ENCODE results near the gene C2CD4C. TPM values are rescaled to one million over a fixed set of nuclear protein-coding genes. Genes with fewer than 3 reads are reported as not detected.
"Not testable (repeated sequence)": the region's sequence is repeated elsewhere in the genome, so short reads cannot be mapped to it uniquely, and the experiment has no call there.

The C2CD4C gene
- total and polyA plus RNA-seq, 2 of the 13 experiments (the other 11 are each of a cell fraction or from before 2014, with no cell fraction given), result not detected

GRCh38 chr19:450912-451481 lies 42.0 kb upstream of the C2CD4C start:
- BruUV-seq (replicated peaks); FAIRE-seq; intact Hi-C loops (cut with micrococcal nuclease; ENCODE audit: unreplicated experiment): not testable (repeated sequence)

GRCh38 chr19:449916-450315 lies 41.0 kb upstream of the C2CD4C start:
- DNase-seq (ENCODE audit: low spot score) (no peak), ATAC-seq (no peak), FAIRE-seq (no peak)
- no peak overlapping the region for H2AFZ ChIP-seq (ENCODE audit: low read length)
- H3K9ac ChIP-seq (ENCODE audit: insufficient read depth, low read depth, low read length), result no peak overlapping the region
- H3K4me3 ChIP-seq (replicated peaks in 1 of 3; ENCODE audit: insufficient read depth in 1 of 3, low read depth in 2 of 3, low read length in 3 of 3), result no peak overlapping the region
- in situ Hi-C loops (cut with HindIII; ENCODE audit: extremely low pct_ligation_motif_present, low pct_unique_long_range_greater_than_20kb), result no loop called here
- H3K4me1 ChIP-seq (ENCODE audit: insufficient read depth, low read length), result no peaks in the 10 kb centered on the region
- no peaks in the 10 kb centered on the region for H3K9me3 ChIP-seq (ENCODE audit: low read length)
- ChIA-PET POLR2A (no interaction called here), CTCF (ENCODE audit: low intra/inter-chr PET ratio, low total read pairs) (no interaction called here)
- H3K27me3 ChIP-seq (ENCODE audit: control insufficient read depth in 1 of 2, insufficient read depth in 2 of 2, low read length in 2 of 2), result no peaks in the 10 kb centered on the region
- 94% methylated on average over 12 of the region's 20 CpGs for WGBS (ENCODE audit: low lambda C conversion rate)
- intact Hi-C loops (cut with micrococcal nuclease; ENCODE audit: unreplicated experiment), result no loop called here
- no TSS peak for BruUV-seq (replicated peaks)
- H3K36me3 ChIP-seq (replicated peaks in 1 of 2; ENCODE audit: control insufficient read depth in 1 of 2, insufficient read depth in 2 of 2, low read length in 2 of 2), result no peaks in the 10 kb centered on the region
- no peak for TF ChIP-seq MTA1 (CRISPR knock-in tag; IDR thresholded peaks at IDR 0.05; ENCODE audit: borderline replicate concordance)
- no peak for TF ChIP-seq MTA3 (CRISPR knock-in tag; IDR thresholded peaks at IDR 0.05)
- no peak for TF ChIP-seq KLF13 (CRISPR knock-in tag; IDR thresholded peaks at IDR 0.05)
- no peak for TF ChIP-seq ZNF564 (CRISPR knock-in tag; IDR thresholded peaks at IDR 0.05)
- no peak for TF ChIP-seq REL (CRISPR knock-in tag; conservative IDR thresholded peaks at IDR 0.05)
- TF ChIP-seq NR2F6 (IDR thresholded peaks at IDR 0.05), result no peak
- no peak for TF ChIP-seq NR2F6 (CRISPR knock-in tag; IDR thresholded peaks at IDR 0.05)
- no peak for TF ChIP-seq ZBTB8A (CRISPR knock-in tag; IDR thresholded peaks at IDR 0.05; ENCODE audit: borderline replicate concordance, low read depth)
- no peak for TF ChIP-seq ZNF597 (CRISPR knock-in tag; IDR thresholded peaks at IDR 0.05)
- no peak for TF ChIP-seq NONO (IDR thresholded peaks at IDR 0.05)
- no peak for TF ChIP-seq NONO (CRISPR knock-in tag; conservative IDR thresholded peaks at IDR 0.05)
- no peaks in the 10 kb centered on the region for H3K79me2 ChIP-seq (ENCODE audit: insufficient read depth, low read length)
- H4K20me1 ChIP-seq (ENCODE audit: insufficient read depth, low read length), result peaks cover 12% of the 10 kb centered on the region; the same call in 1 of the 2 replicates
- no peak overlapping the region for H3K27ac ChIP-seq (ENCODE audit: extremely low read length, insufficient read depth, low read length)
- H3K4me2 ChIP-seq (ENCODE audit: low read depth, low read length), result no peak overlapping the region

More at GRCh38 chr19:450912-451481, 42.0 kb upstream of the C2CD4C start:
- ATAC-seq; POLR2A ChIA-PET; H3K79me2 ChIP-seq (ENCODE audit: insufficient read depth, low read length); H3K4me2 ChIP-seq (ENCODE audit: low read depth, low read length); H3K4me3 ChIP-seq (replicated peaks in 1 of 3; ENCODE audit: insufficient read depth in 1 of 3, low read depth in 2 of 3, low read length in 3 of 3); DNase-seq (ENCODE audit: low spot score); H3K9me3 ChIP-seq (ENCODE audit: low read length); in situ Hi-C loops (cut with HindIII; ENCODE audit: extremely low pct_ligation_motif_present, low pct_unique_long_range_greater_than_20kb); H3K9ac ChIP-seq (ENCODE audit: insufficient read depth, low read depth, low read length); H3K27me3 ChIP-seq (ENCODE audit: control insufficient read depth in 1 of 2, insufficient read depth in 2 of 2, low read length in 2 of 2); CTCF ChIA-PET (ENCODE audit: low intra/inter-chr PET ratio, low total read pairs); H2AFZ ChIP-seq (ENCODE audit: low read length); H3K36me3 ChIP-seq (replicated peaks in 1 of 2; ENCODE audit: control insufficient read depth in 1 of 2, insufficient read depth in 2 of 2, low read length in 2 of 2); H3K27ac ChIP-seq (ENCODE audit: extremely low read length, insufficient read depth, low read length); H3K4me1 ChIP-seq (ENCODE audit: insufficient read depth, low read length): not testable (repeated sequence)
- 0 out of 2 replicates have a peak, but pooled peaks have one; percentile 50 for TF ChIP-seq CHD4 (IDR thresholded peaks at IDR 0.05; ENCODE audit: borderline replicate concordance, low read length)
- peak; percentile 10; the same call in 1 of the 2 replicates for TF ChIP-seq ADNP (CRISPR knock-in tag; IDR thresholded peaks at IDR 0.05)
- TF ChIP-seq ZMYM2 (CRISPR knock-in tag; IDR thresholded peaks at IDR 0.05), result peak; percentile 16; the same call in 1 of the 2 replicates
- 98% methylated on average over 16 of the region's 33 CpGs for WGBS (ENCODE audit: low lambda C conversion rate)
- H4K20me1 ChIP-seq (ENCODE audit: insufficient read depth, low read length), result peaks cover 18% of the 10 kb centered on the region; the same call in 1 of the 2 replicates
